HG02759 (cell line): ENCODE data around the gene BTRC.
A peak's percentile ranks its signal among the peaks of the same experiment; 100 is the strongest.
"Not testable (repeated sequence)": the region's sequence is repeated elsewhere in the genome, so short reads cannot be mapped to it uniquely, and the experiment has no call there.

ENCODE experiments used
- ATAC-seq: cut with Tn5 transposase; IDR thresholded peaks from one replicate; pipeline ENCODE4 v1.9.1; 2021; ENCODE audit warnings: mild to moderate bottlenecking, moderate library complexity; ENCODE audit not compliant: unreplicated experiment

The BTRC gene

GRCh38 chr10:101577121-101577871 lies 223.3 kb downstream of the BTRC start:
- ATAC-seq = no peak

- no peak for ATAC-seq
These were observed 224.2 kb downstream of the BTRC start for GRCh38 chr10:101578192-101578591.

GRCh38 chr10:101578803-101579515 lies 225.0 kb downstream of the BTRC start:
- no peak for ATAC-seq

GRCh38 chr10:101579516-101579870 lies 225.5 kb downstream of the BTRC start:
- ATAC-seq = no peak

- ATAC-seq = no peak
These were observed 226.8 kb downstream of the BTRC start for GRCh38 chr10:101580486-101581399.

GRCh38 chr10:101585841-101586240 lies 231.9 kb downstream of the BTRC start:
- ATAC-seq = no peak

GRCh38 chr10:101587725-101588653 lies 234.0 kb downstream of the BTRC start, which contains the start of the genes DPCD and POLL:
DPCD (plus strand) TSS chr10:101588321; CDS start chr10:101588337, 16 bp downstream.
POLL (minus strand) TSS chr10:101588257; CDS start chr10:101587360, 897 bp downstream.
- peak; percentile 97 for ATAC-seq

- no peak for ATAC-seq
These were observed 234.9 kb downstream of the BTRC start for GRCh38 chr10:101588879-101589278.

- not testable (repeated sequence) for ATAC-seq
These were observed 239.4 kb downstream of the BTRC start for GRCh38 chr10:101593331-101593730.

- no peak for ATAC-seq
These were observed 241.8 kb downstream of the BTRC start for GRCh38 chr10:101595591-101596433.

- no peak for ATAC-seq
These were observed 243.3 kb downstream of the BTRC start for GRCh38 chr10:101597091-101597900.

- ATAC-seq = no peak
These were observed 247.6 kb downstream of the BTRC start for GRCh38 chr10:101601541-101601940.

GRCh38 chr10:101602761-101603398 lies 248.9 kb downstream of the BTRC start:
- ATAC-seq = no peak
